ENCODE data around the gene TANK.

Gene TANK

GRCh38 chr2:161119483-161119882 lies 40.7 kb upstream of the TANK start:
- Histone ChIP-seq H3K36me3 (ENCODE audit: control insufficient read depth in 2 of 2, insufficient read depth in 2 of 2, low read length in 2 of 2) (no peaks in the 10 kb centered on the region), H3K9ac (ENCODE audit: low read depth in 1 of 2, low read length in 2 of 2) (no peak overlapping the region), H3K4me1 (ENCODE audit: control insufficient read depth in 2 of 2, insufficient read depth in 2 of 2, low read length in 2 of 2) (peaks cover 0 to 10% of the 10 kb centered on the region in 2 donors), H3K27me3 (ENCODE audit: control insufficient read depth in 2 of 2, insufficient read depth in 2 of 2, low read length in 2 of 2) (no peaks in the 10 kb centered on the region), H3K4me3 (ENCODE audit: low read length in 2 of 2) (no peak overlapping the region), H3K27ac (ENCODE audit: low read depth in 2 of 2, low read length in 2 of 2) (no peak overlapping the region), H3K9me3 (ENCODE audit: control insufficient read depth in 2 of 2, low read length in 2 of 2) (no peaks in the 10 kb centered on the region)

GRCh38 chr2:161120775-161121174 lies 39.5 kb upstream of the TANK start:
- no peaks in the 10 kb centered on the region for H3K9me3 ChIP-seq (ENCODE audit: control insufficient read depth in 2 of 2, low read length in 2 of 2)
- H3K4me3 ChIP-seq (ENCODE audit: low read length in 2 of 2) = no peak overlapping the region
- H3K4me1 ChIP-seq (ENCODE audit: control insufficient read depth in 2 of 2, insufficient read depth in 2 of 2, low read length in 2 of 2) = peaks cover 0 to 16% of the 10 kb centered on the region in 2 donors
- no peak overlapping the region for H3K9ac ChIP-seq (ENCODE audit: low read depth in 1 of 2, low read length in 2 of 2)
- H3K27me3 ChIP-seq (ENCODE audit: control insufficient read depth in 2 of 2, insufficient read depth in 2 of 2, low read length in 2 of 2) = no peaks in the 10 kb centered on the region
- H3K27ac ChIP-seq (ENCODE audit: low read depth in 2 of 2, low read length in 2 of 2) = no peak overlapping the region
- no peaks in the 10 kb centered on the region for H3K36me3 ChIP-seq (ENCODE audit: control insufficient read depth in 2 of 2, insufficient read depth in 2 of 2, low read length in 2 of 2)

GRCh38 chr2:161121622-161122021 lies 38.6 kb upstream of the TANK start:
- Histone ChIP-seq H3K36me3 (ENCODE audit: control insufficient read depth in 2 of 2, insufficient read depth in 2 of 2, low read length in 2 of 2) (no peaks in the 10 kb centered on the region), H3K4me1 (ENCODE audit: control insufficient read depth in 2 of 2, insufficient read depth in 2 of 2, low read length in 2 of 2) (peaks cover 0 to 16% of the 10 kb centered on the region in 2 donors), H3K4me3 (ENCODE audit: low read length in 2 of 2) (no peak overlapping the region), H3K27me3 (ENCODE audit: control insufficient read depth in 2 of 2, insufficient read depth in 2 of 2, low read length in 2 of 2) (no peaks in the 10 kb centered on the region), H3K27ac (ENCODE audit: low read depth in 2 of 2, low read length in 2 of 2) (no peak overlapping the region), H3K9me3 (ENCODE audit: control insufficient read depth in 2 of 2, low read length in 2 of 2) (no peaks in the 10 kb centered on the region), H3K9ac (ENCODE audit: low read depth in 1 of 2, low read length in 2 of 2) (no peak overlapping the region)

- Histone ChIP-seq H3K36me3 (ENCODE audit: control insufficient read depth in 2 of 2, insufficient read depth in 2 of 2, low read length in 2 of 2) (no peaks in the 10 kb centered on the region), H3K4me3 (ENCODE audit: low read length in 2 of 2) (no peak overlapping the region), H3K27me3 (ENCODE audit: control insufficient read depth in 2 of 2, insufficient read depth in 2 of 2, low read length in 2 of 2) (no peaks in the 10 kb centered on the region), H3K4me1 (ENCODE audit: control insufficient read depth in 2 of 2, insufficient read depth in 2 of 2, low read length in 2 of 2) (peaks cover 0 to 16% of the 10 kb centered on the region in 2 donors), H3K9me3 (ENCODE audit: control insufficient read depth in 2 of 2, low read length in 2 of 2) (no peaks in the 10 kb centered on the region), H3K9ac (ENCODE audit: low read depth in 1 of 2, low read length in 2 of 2) (no peak overlapping the region), H3K27ac (ENCODE audit: low read depth in 2 of 2, low read length in 2 of 2) (peak overlapping the region; percentile 32 to 80)
These were observed 37.3 kb upstream of the TANK start for GRCh38 chr2:161122772-161123530.

- H3K27ac ChIP-seq (ENCODE audit: low read depth in 2 of 2, low read length in 2 of 2) = peak overlapping the region; percentile 32 to 80
These were observed 36.6 kb upstream of the TANK start for GRCh38 chr2:161123531-161124030.

GRCh38 chr2:161124201-161124600 lies 36.0 kb upstream of the TANK start:
- no peak overlapping the region for H3K9ac ChIP-seq (ENCODE audit: low read depth in 1 of 2, low read length in 2 of 2)
- no peaks in the 10 kb centered on the region for H3K27me3 ChIP-seq (ENCODE audit: control insufficient read depth in 2 of 2, insufficient read depth in 2 of 2, low read length in 2 of 2)
- no peaks in the 10 kb centered on the region for H3K36me3 ChIP-seq (ENCODE audit: control insufficient read depth in 2 of 2, insufficient read depth in 2 of 2, low read length in 2 of 2)
- no peaks in the 10 kb centered on the region for H3K9me3 ChIP-seq (ENCODE audit: control insufficient read depth in 2 of 2, low read length in 2 of 2)
- H3K27ac ChIP-seq (ENCODE audit: low read depth in 2 of 2, low read length in 2 of 2) = peak overlapping the region in 1 of 2 donors; percentile 80
- peaks cover 0 to 16% of the 10 kb centered on the region in 2 donors for H3K4me1 ChIP-seq (ENCODE audit: control insufficient read depth in 2 of 2, insufficient read depth in 2 of 2, low read length in 2 of 2)
- H3K4me3 ChIP-seq (ENCODE audit: low read length in 2 of 2) = no peak overlapping the region

More at GRCh38 chr2:161123531-161124030, 36.6 kb upstream of the TANK start:
- H3K27me3 ChIP-seq (ENCODE audit: control insufficient read depth in 2 of 2, insufficient read depth in 2 of 2, low read length in 2 of 2) = no peaks in the 10 kb centered on the region
- H3K4me1 ChIP-seq (ENCODE audit: control insufficient read depth in 2 of 2, insufficient read depth in 2 of 2, low read length in 2 of 2) = peaks cover 0 to 16% of the 10 kb centered on the region in 2 donors
- no peak overlapping the region for H3K9ac ChIP-seq (ENCODE audit: low read depth in 1 of 2, low read length in 2 of 2)
- no peak overlapping the region for H3K4me3 ChIP-seq (ENCODE audit: low read length in 2 of 2)
- H3K9me3 ChIP-seq (ENCODE audit: control insufficient read depth in 2 of 2, low read length in 2 of 2) = no peaks in the 10 kb centered on the region
- H3K36me3 ChIP-seq (ENCODE audit: control insufficient read depth in 2 of 2, insufficient read depth in 2 of 2, low read length in 2 of 2) = no peaks in the 10 kb centered on the region

- Histone ChIP-seq H3K9ac (ENCODE audit: low read depth in 1 of 2, low read length in 2 of 2) (no peak overlapping the region), H3K4me1 (ENCODE audit: control insufficient read depth in 2 of 2, insufficient read depth in 2 of 2, low read length in 2 of 2) (peaks cover 0 to 12% of the 10 kb centered on the region in 2 donors), H3K27me3 (ENCODE audit: control insufficient read depth in 2 of 2, insufficient read depth in 2 of 2, low read length in 2 of 2) (no peaks in the 10 kb centered on the region), H3K27ac (ENCODE audit: low read depth in 2 of 2, low read length in 2 of 2) (no peak overlapping the region), H3K9me3 (ENCODE audit: control insufficient read depth in 2 of 2, low read length in 2 of 2) (no peaks in the 10 kb centered on the region), H3K36me3 (ENCODE audit: control insufficient read depth in 2 of 2, insufficient read depth in 2 of 2, low read length in 2 of 2) (no peaks in the 10 kb centered on the region), H3K4me3 (ENCODE audit: low read length in 2 of 2) (no peak overlapping the region)
These were observed 31.3 kb upstream of the TANK start for GRCh38 chr2:161128885-161129284.

- Histone ChIP-seq H3K4me1 (ENCODE audit: control insufficient read depth in 2 of 2, insufficient read depth in 2 of 2, low read length in 2 of 2) (peaks cover 5 to 10% of the 10 kb centered on the region in 2 donors), H3K36me3 (ENCODE audit: control insufficient read depth in 2 of 2, insufficient read depth in 2 of 2, low read length in 2 of 2) (no peaks in the 10 kb centered on the region), H3K4me3 (ENCODE audit: low read length in 2 of 2) (no peak overlapping the region), H3K9ac (ENCODE audit: low read depth in 1 of 2, low read length in 2 of 2) (no peak overlapping the region), H3K27ac (ENCODE audit: low read depth in 2 of 2, low read length in 2 of 2) (no peak overlapping the region), H3K27me3 (ENCODE audit: control insufficient read depth in 2 of 2, insufficient read depth in 2 of 2, low read length in 2 of 2) (no peaks in the 10 kb centered on the region), H3K9me3 (ENCODE audit: control insufficient read depth in 2 of 2, low read length in 2 of 2) (no peaks in the 10 kb centered on the region)
These were observed 29.9 kb upstream of the TANK start for GRCh38 chr2:161130354-161130753.

GRCh38 chr2:161131074-161131680 lies 29.1 kb upstream of the TANK start:
- Histone ChIP-seq H3K27me3 (ENCODE audit: control insufficient read depth in 2 of 2, insufficient read depth in 2 of 2, low read length in 2 of 2) (no peaks in the 10 kb centered on the region), H3K36me3 (ENCODE audit: control insufficient read depth in 2 of 2, insufficient read depth in 2 of 2, low read length in 2 of 2) (no peaks in the 10 kb centered on the region), H3K4me1 (ENCODE audit: control insufficient read depth in 2 of 2, insufficient read depth in 2 of 2, low read length in 2 of 2) (peaks cover 6 to 11% of the 10 kb centered on the region in 2 donors), H3K27ac (ENCODE audit: low read depth in 2 of 2, low read length in 2 of 2) (no peak overlapping the region), H3K4me3 (ENCODE audit: low read length in 2 of 2) (no peak overlapping the region), H3K9ac (ENCODE audit: low read depth in 1 of 2, low read length in 2 of 2) (no peak overlapping the region), H3K9me3 (ENCODE audit: control insufficient read depth in 2 of 2, low read length in 2 of 2) (no peaks in the 10 kb centered on the region)

GRCh38 chr2:161131804-161132203 lies 28.4 kb upstream of the TANK start:
- Histone ChIP-seq H3K36me3 (ENCODE audit: control insufficient read depth in 2 of 2, insufficient read depth in 2 of 2, low read length in 2 of 2) (no peaks in the 10 kb centered on the region), H3K9ac (ENCODE audit: low read depth in 1 of 2, low read length in 2 of 2) (no peak overlapping the region), H3K27me3 (ENCODE audit: control insufficient read depth in 2 of 2, insufficient read depth in 2 of 2, low read length in 2 of 2) (no peaks in the 10 kb centered on the region), H3K9me3 (ENCODE audit: control insufficient read depth in 2 of 2, low read length in 2 of 2) (no peaks in the 10 kb centered on the region), H3K4me3 (ENCODE audit: low read length in 2 of 2) (no peak overlapping the region), H3K4me1 (ENCODE audit: control insufficient read depth in 2 of 2, insufficient read depth in 2 of 2, low read length in 2 of 2) (peaks cover 8 to 13% of the 10 kb centered on the region in 2 donors), H3K27ac (ENCODE audit: low read depth in 2 of 2, low read length in 2 of 2) (no peak overlapping the region)

Measured in mucosa of rectum (tissue), 2 donors.